GM19043 (cell line): ENCODE measurements around the gene PLCB4.

Experiments
- ATAC-seq: cut with Tn5 transposase; IDR thresholded peaks from one replicate; pipeline ENCODE4 v1.9.1; 2021; ENCODE audit warnings: low read depth; ENCODE audit not compliant: unreplicated experiment

PLCB4 gene

DNA sequence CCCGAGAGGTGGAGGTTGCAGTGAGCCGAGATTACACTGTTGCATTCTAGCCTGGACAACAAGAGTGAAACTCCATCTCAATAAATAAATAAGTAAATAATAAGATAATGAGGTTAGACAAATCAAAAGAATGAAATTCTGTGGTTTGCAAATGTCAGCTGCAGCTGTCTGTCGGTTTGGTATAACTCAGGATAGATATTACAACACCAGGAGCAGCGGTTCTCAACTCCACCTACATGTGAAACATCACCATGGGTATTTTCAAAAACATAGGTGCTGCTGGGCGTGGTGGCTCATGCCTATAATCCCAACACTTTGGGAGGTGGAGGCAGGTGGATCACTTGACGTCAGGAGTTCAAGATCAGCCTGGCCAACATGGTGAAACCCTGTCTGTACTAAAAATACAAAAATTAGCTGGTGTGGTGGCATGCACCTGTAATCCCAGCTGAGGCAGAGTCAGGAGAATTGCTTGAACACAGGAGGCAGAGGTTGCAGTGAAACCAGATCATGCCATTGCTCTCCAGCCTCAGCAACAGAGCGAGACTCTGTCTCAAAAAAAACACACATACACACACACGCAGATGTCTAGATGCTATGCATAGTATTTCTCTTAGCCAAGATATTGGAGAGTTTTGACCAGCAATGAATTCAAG is 319.4 kb downstream of the PLCB4 start:
- ATAC-seq: no peak

DNA sequence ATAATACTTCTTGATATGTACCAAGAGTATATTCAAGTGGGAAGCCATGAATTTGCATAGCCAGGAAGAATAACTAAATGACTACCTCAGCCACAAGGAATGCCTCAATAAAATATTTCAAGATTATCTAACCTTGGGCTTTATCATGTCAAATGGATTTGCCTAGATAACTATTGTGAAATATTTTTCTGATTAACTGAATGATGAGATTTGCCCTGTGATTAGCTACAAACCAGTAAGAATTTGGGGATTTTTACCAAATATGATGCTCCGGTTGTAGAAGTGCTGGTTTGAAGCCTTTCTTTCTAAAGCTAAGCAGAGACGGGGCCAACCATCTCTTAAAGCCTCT is 319.9 kb downstream of the PLCB4 start:
- ATAC-seq: no peak

DNA sequence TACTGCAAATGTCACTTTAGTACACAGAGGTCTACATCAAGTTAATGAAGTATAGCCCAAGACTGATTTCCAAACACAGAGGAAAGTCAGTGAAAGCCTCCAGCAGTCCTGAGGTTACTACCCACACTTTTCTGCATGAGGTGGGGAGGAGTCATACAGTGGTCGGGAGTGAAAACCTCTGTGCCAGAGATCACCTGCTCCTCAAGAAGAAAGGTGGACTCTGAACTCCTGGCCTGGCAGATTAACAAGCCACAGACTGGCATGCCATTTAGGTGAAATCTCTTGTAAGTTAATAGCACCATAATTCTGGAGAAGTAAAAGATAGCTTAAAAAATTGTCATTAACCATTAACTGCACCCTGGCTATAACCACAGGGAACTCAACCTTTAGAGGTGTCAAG is 320.5 kb downstream of the PLCB4 start:
- no peak for ATAC-seq

DNA sequence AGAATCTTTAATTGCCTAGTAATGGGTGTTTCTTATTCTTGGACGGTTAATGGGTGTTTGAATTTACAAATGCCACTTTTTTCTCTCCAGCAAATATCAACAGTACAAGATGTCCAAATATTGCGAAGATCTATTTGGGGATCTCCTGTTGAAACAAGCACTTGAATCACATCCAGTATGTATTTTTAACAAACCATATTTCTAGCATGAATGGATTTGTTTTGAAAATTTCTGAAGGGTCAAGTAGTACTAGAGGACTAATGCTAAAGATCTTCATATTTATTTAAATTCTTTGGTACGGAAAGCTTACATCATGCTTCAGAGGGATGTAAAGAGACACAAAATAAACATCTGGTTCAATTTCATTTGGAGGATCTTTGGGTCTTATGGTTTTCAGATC is 321.6 kb downstream of the PLCB4 start:
- no peak for ATAC-seq

DNA sequence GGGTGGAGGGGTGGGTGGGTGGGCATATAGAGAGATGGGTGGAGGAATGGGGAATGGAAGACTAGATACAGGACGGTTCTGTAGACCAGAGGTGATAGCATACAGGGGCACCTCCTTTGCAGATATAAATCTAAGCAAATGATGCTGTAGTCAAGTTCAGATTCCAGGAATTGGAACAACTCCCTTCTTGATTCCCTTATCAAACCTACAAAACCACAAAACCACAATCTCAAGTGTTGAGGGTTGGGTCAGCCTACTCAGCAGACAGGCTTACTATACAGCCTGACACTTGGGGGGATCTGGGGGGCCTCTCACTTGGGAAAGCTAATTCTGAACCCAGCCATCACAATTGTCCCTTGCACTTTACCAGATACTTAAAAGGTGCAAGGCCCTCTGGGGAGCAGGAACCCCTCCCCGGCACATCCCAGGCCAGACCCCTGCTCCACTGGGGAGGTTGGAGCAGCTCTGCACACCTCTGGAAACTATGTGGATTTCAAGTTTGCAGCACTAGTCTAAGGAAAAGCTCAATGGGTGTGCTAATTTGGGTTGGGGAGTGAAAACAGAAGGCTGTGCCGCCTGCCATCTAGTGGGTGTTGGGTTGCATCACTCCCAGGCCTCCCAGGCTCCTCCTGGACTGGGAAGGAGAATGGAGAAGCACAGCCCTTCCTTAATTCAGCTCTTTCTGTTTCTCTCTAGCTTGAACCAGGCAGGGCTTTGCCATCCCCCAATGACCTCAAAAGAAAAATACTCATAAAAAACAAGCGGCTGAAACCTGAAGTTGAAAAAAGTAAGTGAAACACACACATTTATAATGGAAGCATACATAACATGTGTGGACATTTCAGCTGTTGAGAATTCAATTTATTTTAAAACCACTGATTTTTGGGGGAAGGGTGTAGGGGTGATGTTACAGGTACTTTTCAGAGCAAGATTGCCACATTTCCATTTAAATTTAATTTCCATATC is 324.3 kb downstream of the PLCB4 start:
- no peak for ATAC-seq

DNA sequence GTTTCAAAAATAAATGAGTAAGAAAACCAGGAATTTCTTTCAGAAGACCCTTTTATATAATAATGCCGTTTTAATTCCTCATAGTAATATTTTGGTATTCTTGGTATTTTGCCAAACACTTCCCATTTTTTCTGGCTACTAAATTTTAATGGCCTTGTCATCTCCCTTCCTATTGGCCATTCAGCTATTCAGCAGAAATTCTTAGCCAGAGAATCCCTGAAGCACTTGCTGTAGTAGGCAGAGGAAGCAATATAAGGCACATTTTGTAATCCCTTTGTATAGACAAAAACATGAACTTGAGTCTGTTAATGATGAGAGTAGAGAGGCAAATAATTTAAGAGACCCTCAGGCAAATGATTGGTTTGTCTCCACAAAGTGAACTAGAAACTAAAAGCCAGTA is 327.1 kb downstream of the PLCB4 start:
- ATAC-seq: no peak

DNA sequence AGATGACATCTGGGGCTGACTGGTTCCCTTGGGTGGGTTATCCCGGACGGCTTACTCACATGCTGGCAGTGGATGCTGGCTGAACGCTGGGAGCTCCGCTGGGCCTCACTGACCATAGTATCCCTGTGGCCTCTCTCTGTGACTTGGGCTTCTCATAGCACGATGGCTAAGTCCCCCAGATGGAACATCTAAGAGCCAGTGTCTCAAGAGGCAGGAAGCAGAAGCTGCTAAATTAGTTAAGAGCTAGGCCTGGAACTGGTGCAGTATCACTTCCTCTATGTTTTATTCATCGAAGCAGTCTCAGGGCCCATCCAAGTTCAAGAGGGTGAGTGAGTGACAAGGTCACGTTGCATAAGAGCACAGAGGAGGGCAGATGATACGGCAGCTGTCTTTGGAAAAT is 329.0 kb downstream of the PLCB4 start:
- ATAC-seq: peak; percentile 93

DNA sequence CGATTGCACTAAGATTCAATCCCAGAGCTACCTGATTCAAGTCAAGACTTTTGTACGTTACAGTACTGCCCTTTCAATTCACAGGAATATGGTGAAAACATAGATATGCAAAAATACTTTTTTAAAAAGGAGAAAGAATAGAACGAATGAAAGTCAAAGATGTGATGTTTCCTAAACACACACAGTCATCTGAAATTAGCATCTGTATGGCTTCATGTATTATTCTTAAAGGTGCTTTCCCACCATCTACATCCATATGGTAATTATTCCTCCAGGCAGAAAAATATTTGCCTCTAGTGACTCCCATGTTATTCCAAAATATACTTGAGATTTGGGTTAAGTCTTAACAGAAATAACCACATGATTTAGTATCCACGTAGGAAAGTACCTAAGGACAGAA is 330.0 kb downstream of the PLCB4 start:
- ATAC-seq: no peak

DNA sequence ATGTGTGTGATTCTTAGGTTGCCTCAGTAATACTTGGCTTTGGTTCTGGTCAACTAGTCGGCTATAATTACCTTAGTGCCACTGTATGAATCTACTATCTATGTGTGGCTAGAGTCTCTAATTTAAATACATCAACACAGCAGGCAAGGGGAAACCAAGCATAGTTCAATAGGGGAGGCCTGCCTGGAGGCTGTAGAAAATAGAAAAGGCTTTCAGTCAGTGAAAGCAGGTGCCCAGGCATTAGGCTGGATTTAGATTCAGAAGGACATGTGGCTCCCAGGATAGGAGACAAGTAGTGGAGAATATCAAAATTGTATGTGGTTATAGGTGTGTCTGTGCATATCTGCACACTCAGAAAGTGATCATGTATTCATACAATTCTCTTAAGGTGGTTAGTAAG is 330.4 kb downstream of the PLCB4 start:
- no peak for ATAC-seq

DNA sequence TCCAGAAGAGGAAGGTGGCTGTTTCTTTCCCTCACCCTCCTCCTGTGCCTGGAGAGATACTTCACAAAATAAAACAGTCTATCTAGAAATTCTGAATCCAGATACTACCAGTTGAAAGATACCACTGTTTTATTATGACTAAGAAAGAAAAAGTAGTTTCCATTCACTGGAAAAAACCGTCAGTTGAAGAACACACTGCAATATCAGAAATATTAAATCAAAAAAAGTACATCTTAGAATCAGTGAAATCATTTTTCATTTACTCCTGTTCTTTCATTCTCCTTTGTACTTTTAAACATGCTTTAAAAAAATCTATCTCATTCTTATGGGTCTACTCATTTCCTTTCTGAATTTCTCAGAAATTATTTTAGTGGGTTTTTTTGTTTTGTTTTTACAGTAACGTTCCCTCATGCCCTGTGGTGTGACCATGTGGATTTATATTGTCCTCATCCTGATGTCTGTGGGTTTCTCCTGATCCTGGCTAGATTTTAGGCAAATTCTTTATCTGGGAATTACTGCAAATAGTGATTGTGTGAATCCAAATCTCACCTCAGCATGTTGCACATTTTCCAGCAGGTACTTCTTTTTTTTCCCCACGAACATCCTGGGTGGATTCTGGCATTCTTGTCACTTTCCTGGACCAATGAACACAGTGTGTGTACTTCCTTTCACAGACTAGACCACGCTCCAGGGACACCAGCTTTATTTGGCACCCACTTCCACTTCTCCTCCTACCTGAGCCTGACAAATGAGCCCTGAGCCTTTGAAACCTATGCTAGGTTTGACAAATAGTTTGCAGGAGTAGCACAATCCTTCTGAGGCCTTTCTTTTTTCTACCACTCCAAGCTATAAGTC is 331.5 kb downstream of the PLCB4 start:
- ATAC-seq: no peak

DNA sequence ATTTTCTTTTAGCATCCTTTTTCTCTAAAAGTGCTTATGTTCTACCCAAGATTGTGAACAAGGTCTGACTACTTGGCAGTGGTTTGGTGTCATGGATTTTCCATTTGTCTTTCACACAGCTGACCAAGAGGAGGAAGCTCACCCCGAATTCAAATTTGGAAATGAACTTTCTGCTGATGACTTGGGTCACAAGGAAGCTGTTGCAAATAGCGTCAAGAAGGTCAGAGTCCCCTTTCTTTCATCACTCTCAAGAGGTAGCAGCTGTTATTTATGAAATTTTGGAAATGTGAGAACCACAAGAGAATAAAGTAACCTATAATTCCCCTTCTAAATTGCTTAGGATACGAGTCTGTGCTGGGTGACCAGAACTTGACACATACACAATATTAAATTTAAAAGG is 332.5 kb downstream of the PLCB4 start:
- no peak for ATAC-seq

DNA sequence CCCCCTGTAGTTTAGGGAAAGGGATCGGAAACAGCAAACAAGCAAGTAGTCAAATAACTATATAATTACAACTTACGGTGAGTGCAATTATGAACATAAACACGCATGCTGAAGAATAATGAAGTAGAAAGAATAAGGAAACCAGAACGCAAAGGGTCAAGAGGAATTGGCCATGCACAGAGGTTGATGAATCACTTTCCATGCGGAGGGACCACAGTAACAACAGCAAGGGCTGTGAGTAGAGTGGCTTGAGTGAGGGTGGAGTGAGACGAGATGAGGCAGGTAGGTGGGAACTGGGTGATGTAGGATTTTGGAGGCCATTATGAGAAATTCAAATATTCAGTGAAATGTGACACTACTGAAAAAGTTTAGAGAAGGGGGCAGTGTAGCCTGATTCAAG is 333.3 kb downstream of the PLCB4 start:
- ATAC-seq: no peak

DNA sequence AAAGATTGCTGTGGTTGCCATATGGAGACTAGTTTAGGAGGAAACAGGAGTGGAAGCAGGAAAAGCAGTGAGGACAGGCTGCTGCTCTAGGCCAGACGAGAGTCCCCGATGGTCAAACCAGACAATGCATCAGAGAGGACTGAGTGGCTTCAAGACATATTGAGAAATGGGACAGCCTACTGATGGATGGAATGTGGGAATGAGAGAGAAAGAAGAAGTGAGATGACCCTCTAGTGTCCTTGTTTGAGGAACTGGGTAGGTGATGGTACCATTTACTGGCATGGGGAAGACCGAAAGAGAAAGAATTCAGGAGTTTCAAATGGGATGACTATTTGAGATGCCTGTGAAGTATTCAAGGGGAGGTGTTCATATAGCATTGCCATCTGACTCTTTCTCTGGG is 333.7 kb downstream of the PLCB4 start:
- no peak for ATAC-seq

DNA sequence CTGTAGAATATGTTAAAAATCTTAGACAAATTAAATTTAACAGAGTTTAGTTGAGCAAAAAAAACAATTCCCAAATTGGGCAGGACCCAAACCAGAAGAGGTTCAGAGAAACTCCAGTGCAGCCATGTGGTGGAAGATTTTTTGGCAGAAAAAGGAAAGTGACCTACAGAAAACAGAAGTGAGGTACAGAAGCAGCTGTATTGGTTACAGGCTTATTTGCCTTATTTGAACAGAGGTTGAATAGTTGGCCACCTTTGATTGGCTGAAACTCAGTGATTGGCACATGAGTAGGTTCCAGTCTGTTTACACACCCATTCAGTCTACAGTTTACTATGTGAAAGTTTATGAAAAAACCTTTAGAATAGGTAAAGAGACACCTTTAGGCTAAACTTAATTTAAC is 334.6 kb downstream of the PLCB4 start:
- ATAC-seq: no peak

DNA sequence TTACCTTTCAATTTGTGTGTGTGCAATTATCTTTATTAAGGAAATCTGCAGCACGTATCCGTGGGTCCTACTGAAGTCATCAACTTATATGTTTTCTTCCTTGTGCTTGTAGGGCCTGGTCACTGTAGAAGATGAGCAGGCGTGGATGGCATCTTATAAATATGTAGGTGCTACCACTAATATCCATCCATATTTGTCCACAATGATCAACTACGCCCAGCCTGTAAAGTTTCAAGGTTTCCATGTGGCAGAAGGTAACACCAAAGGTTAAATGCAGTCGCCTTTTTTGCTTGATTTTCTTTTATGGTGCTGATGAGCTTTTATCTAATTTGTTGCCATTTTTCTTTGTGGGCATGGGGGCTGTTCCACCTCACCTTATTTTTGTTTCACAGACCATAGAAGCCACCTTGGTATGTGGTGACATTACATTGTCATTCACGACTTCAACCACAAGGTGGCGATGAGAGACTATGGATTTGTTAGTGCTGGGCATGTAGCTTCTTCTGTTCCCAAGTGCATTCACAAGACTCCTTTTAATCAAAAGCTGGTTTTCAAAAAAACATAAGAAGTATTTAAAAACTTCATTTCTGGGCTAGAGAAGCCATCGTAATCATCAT is 339.0 kb downstream of the PLCB4 start:
- no peak for ATAC-seq

DNA sequence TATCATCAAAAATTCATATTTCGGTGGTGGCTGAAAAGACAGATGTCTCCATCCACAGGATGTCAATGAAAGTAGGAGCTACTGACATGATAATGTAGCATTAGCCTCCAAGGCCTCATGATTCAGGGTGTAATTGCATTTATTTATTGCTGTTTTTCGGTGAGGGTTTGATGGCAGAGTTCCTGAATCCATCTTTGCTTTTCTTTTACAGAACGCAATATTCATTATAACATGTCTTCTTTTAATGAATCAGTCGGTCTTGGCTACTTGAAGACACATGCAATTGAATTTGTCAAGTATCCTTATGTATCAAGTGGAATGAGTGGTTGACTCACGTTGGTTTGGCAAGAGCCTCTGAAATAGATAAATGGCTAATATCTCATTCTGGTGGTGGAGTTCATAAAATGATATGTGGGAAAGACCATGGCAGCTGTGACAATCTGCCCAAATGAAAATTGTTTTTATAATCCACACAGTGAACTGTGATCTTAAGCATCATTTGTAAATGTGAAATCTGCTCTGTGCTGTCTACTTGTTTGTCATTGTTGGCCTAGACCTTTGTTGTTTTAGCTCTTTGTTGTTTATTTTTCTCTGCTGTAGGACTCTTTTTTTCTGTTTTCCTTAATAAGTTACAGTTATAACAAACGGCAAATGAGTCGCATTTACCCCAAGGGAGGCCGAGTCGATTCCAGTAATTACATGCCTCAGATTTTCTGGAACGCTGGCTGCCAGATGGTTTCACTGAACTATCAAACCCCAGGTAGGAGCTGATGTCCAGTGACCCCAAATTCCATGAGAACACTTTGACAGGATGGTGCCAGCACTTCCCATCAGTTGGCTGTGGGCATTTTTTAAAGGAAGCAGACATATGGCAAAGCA is 339.8 kb downstream of the PLCB4 start:
- no peak for ATAC-seq

DNA sequence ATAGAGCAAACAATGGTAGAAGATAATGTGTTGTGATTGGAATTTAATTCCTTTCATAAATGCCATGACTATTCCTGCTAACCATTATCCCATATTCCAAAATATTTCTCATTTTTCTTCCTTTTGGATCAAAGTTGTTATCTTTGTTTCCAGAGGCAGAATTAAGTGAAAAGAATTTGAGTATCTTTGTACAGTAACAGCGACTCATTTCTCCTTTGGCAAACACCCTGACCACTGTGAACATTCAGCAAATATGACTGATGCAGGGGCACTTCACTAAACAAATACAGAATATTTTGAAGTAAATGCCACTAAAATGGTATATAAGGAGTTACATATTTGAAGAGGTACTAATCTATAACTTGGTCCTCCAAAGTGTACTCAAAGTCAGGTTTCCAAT is 340.5 kb downstream of the PLCB4 start:
- ATAC-seq: no peak

DNA sequence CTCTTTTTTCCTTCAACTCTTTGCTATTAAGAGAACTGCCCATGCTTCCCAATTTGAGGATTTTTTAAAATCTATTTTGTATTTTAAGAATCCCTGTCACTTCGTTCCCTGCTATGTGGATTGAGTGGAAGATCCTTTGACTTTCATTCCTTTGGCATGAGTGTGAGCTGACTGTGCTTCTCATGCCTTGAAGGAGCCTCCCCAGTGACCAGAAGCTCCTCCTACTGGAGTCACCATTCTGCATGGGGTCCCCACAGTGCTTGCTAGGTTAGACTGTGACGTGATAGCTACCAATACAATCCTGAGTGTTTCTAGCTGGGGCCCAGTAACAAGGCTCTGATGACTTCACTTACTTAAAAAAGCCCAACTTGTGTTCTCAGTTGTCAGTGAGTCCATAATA is 341.1 kb downstream of the PLCB4 start:
- no peak for ATAC-seq

DNA sequence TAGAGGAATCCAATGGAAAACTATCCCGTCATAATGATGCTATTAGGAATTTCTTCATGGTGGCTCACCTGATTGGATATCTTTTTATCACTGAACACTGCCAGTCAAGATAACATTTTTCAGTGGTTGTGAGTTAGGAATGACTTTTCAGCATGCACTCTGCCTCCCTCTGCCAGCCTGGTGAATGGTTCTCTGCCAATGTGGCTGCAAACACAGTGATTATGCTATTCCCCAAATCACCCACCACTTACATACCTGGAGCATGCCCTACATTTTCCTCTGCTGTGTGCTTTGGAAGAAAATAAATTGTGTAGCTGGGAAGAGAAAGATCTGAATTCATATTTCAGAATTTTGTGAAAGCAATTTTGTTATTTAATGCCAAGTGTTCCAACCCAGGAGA is 342.9 kb downstream of the PLCB4 start:
- no peak for ATAC-seq

DNA sequence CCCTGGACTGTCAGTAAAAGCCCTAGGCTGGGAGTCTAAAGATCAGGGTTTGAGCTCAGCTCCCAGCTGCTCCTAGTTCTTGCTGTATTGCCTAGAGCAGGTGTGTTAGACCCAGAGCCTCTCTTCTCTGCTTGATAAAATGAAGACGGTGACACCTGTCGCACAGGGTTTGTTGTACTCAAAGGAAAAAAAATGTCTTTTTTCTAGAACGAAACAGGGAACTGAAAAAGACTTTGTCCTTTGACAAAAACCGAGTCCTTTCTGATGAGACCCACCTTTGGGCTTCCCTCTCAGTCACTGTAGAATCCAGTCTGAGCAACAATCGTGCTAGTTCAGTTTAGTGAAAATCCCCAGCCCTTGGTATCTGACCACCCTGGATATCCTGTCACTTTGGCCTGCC is 343.4 kb downstream of the PLCB4 start:
- peak; percentile 63 for ATAC-seq
